Daoy (cell line): ENCODE data around the gene STRA8. TPM values are rescaled to one million over a fixed set of nuclear protein-coding genes. Genes with fewer than 3 reads are reported as not detected.
A peak's percentile ranks its signal among the peaks of the same experiment; 100 is the strongest.
"Not testable (repeated sequence)": the region's sequence is repeated elsewhere in the genome, so short reads cannot be mapped to it uniquely, and the experiment has no call there.

Source experiments
- DNase-seq: peaks from one replicate; pipeline ENCODE4 v3.0.0-alpha.2; 2015; ENCODE audit warnings: low read depth
- total RNA-seq: library from RNA; depleted of rRNA; stranded (reverse); fragments of >200 nt; shearing (Covaris generic); gene quantifications from 2 replicates; pipeline ENCODE4 v1.2.3, GENCODE V29; 2014

Gene STRA8
- total RNA-seq, 1 experiment from 2014 or later: not detected

- no peak for DNase-seq
These were observed 28.8 kb upstream of the STRA8 start for GRCh38 chr7:135204876-135205275.

GRCh38 chr7:135205850-135206249, 27.8 kb upstream of the STRA8 start:
- DNase-seq: no peak

- DNase-seq: no peak
These were observed 26.7 kb upstream of the STRA8 start for GRCh38 chr7:135206941-135207391.

GRCh38 chr7:135207406-135208101, 26.1 kb upstream of the STRA8 start:
- no peak for DNase-seq

- DNase-seq: no peak
These were observed 25.4 kb upstream of the STRA8 start for GRCh38 chr7:135208102-135208793.

- DNase-seq: no peak
These were observed 24.3 kb upstream of the STRA8 start for GRCh38 chr7:135209225-135209834.

- no peak for DNase-seq
These were observed 22.8 kb upstream of the STRA8 start for GRCh38 chr7:135210888-135211178.

GRCh38 chr7:135211179-135211945, 22.3 kb upstream of the STRA8 start, which contains the start of gene WDR91:
Gene WDR91, minus strand, starts transcription at chr7:135211526. Its CDS starts 24 bp downstream, at chr7:135211502.
- DNase-seq: peak; percentile 96

- peak; percentile 47 for DNase-seq
These were observed 21.5 kb upstream of the STRA8 start for GRCh38 chr7:135211946-135212685.

- no peak for DNase-seq
These were observed 19.8 kb upstream of the STRA8 start for GRCh38 chr7:135213831-135214230.

- DNase-seq: no peak
These were observed 18.5 kb upstream of the STRA8 start for GRCh38 chr7:135215180-135215579.

- no peak for DNase-seq
These were observed 17.9 kb upstream of the STRA8 start for GRCh38 chr7:135215698-135216097.

- no peak for DNase-seq
These were observed 15.8 kb upstream of the STRA8 start for GRCh38 chr7:135217645-135218509.

- no peak for DNase-seq
These were observed 9.6 kb upstream of the STRA8 start for GRCh38 chr7:135224027-135224426.

GRCh38 chr7:135231686-135232085, 2.0 kb upstream of the STRA8 start:
- no peak for DNase-seq

- DNase-seq: no peak
These were observed 1.6 kb upstream of the STRA8 start for GRCh38 chr7:135232087-135232486.

GRCh38 chr7:135232720-135233119, 918 bp upstream of the STRA8 start:
- peak; percentile 33 for DNase-seq

- DNase-seq: not testable (repeated sequence)
These were observed 457 bp downstream of the STRA8 start for GRCh38 chr7:135234095-135234494.

GRCh38 chr7:135234727-135235126, 1.1 kb downstream of the STRA8 start:
- no peak for DNase-seq

GRCh38 chr7:135235841-135236240, 2.2 kb downstream of the STRA8 start:
- DNase-seq: no peak

GRCh38 chr7:135236727-135237126, 3.1 kb downstream of the STRA8 start:
- no peak for DNase-seq
